C4-2B (cell line): ENCODE results near the gene GAK.

Source experiments
- CTCF ChIP-seq: fragments of 450-650 bp; conservative IDR thresholded peaks from 2 replicates; pipeline ENCODE4 v1.5.1; 2017; ENCODE audit warnings: mild to moderate bottlenecking
- ZFX ChIP-seq: fragments of 450-650 bp; IDR thresholded peaks from 2 replicates; pipeline ENCODE4 v1.6.1; 2017

- TF ChIP-seq CTCF (no peak; the same call in 1 of the 2 replicates), ZFX (no peak)
Measured at GRCh38 chr4:876780-877179, 55.3 kb downstream of the GAK start.
